ENCODE data around the gene FBXW11.
"Not testable (repeated sequence)": the region's sequence is repeated elsewhere in the genome, so short reads cannot be mapped to it uniquely, and the experiment has no call there.

FBXW11 gene

GRCh38 chr5:172006321-172007174 is at the start of gene FBXW11:
FBXW11 (minus strand) TSS chr5:172006638; CDS start chr5:172006502, 136 bp downstream.
- DNase-seq (ENCODE audit: low read depth): peak; percentile 87

- DNase-seq (ENCODE audit: low read depth): no peak
Observed at GRCh38 chr5:172055996-172056395, 49.6 kb upstream of the FBXW11 start.

DNA sequence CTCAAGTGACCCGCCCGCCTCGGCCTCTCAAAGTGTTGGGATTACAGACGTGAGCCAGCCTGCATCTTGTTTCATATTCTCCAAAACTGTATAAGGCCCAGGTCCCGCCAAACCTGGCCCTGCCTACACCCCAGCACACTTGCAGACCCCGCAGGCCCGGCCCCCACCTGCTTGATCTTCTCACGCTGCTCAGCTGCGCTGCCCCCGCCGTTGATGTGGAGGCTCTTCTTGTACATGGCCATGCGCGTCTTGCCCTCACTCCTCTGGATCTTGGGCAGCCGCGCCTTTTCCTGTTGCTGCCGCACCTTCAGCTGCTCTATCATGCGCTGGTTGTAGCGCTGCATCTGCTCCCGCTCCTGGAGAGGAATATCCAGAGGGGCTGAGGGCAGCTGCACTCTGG is 49.0 kb upstream of the FBXW11 start:
- DNase-seq (ENCODE audit: low read depth): no peak

- no peak for DNase-seq (ENCODE audit: low read depth)
Observed at GRCh38 chr5:172054611-172055153, 48.2 kb upstream of the FBXW11 start.

DNA sequence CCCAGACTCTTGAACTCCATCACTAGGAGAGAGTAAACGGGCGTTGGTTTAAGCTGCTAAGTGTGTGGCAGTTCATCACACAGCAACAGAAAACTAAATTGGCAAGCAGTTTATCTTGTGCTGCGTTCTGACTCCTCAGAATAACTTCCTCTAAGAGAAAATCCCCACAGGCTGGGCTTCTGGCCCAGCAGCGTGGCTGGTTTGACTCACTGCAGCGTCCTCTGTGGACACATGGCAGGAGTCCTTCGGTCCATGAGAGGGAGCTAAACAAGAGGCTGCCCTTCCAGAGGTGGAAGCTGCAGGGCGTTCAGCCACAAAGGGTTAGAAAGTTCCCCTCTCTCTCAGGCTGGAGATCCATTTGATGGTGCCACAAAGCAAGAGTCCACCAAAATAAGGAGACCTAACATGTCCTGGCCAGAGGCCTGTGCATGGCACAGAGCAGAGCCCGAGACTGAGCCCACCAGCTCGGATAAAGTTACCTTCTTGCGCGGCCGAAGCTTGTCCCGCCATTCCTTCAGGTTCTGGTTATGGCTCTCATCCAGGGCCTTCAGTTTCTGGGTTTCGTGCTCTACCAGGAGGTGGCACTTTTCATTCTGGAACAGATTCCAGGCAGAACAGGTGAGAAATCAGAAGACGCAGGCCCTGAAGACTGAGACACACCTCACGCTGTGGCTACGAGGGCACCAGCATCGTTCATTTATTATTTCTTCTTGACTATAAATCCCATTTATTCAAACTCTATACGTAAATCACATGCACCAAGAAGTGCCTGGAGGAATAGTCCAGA is 46.2 kb upstream of the FBXW11 start:
- peak; percentile 21 for DNase-seq (ENCODE audit: low read depth)

DNA sequence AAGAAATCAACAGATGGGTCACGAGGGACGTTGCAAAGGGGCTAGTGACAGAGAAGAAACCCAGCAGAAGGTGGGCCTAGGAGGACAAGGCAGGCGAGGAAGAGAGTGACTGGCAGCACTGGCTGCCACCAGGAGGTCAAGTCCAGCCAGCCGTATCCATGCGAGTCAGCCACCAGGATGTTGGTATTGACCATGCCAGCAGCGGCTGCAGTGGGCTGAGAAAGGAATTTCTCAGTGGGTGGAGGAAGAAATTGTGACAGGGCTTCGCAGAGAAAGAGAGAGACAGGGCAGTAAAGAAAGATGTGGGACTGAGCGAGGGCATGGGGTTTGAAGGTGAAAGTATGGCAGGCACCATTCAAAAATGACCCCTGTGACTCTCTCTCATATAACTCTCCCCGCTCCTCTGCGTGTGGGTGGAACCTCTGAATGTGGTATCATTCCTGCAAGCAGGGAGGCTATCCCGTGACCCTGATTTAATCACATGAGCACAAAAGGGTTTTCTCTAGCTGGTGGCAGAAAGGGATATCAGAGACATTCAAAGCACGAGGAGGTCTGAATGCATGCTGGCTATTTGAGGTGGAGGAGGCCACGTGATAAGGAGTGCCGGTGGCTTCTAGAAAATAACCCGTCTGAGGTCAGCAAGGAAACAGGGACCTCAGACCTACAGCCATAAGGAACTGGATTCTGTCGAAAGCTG is 45.4 kb upstream of the FBXW11 start:
- DNase-seq (ENCODE audit: low read depth): no peak

- DNase-seq (ENCODE audit: low read depth): no peak
Observed at GRCh38 chr5:172050080-172050479, 43.6 kb upstream of the FBXW11 start.

DNA sequence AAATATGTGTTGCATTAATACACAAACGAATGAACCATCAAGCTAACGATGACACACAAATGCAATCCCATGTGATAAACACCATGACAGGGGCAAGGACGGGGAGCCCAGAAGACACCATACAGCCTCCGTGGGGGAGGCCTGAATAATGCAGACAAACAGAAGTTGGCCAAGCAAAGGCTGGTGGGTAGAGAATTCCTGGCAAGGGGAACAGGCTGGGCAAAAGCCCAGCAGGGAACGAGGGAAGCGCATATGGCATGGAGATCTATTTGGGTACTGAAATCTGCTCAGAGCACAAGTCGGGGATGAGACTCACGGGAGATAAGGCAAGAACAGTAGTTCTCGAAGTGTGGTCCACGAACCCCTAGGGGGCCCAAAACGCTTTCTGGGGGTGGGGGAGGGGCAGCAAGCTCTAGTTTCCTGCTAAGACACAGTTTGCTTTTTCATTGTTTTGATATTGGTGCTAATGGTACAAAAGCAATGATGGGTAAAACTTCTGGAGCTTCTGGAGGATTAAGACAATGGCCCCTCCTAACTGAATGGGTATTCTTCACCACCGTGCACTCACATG is 42.9 kb upstream of the FBXW11 start:
- DNase-seq (ENCODE audit: low read depth): no peak

DNA sequence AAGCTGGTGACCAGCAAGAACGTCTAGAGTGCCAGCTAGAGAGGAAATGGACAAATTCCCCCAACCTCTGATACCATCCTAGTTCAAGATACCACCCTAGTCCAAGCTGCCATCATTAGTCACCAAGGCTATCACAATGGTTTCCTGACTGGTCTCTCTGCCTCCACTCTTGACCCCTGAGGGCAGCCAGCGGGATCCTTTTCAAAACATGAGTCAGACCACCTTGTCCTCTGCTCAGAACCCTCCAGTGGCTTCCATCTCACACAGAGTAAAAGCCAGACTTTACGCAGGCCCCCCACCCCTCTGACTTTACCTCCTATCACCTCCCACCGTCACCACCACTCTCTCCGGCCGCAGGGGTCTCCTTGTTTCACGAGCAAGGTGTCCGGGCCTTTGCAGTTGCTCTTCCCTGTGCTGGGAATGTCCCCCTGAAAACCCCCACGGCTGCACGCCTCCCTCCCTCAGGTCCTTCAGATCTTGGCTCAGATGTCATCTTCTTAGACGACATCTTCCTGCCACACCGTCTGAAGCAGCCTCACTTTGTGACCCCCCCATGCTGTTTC is 42.2 kb upstream of the FBXW11 start:
- DNase-seq (ENCODE audit: low read depth): no peak

DNA sequence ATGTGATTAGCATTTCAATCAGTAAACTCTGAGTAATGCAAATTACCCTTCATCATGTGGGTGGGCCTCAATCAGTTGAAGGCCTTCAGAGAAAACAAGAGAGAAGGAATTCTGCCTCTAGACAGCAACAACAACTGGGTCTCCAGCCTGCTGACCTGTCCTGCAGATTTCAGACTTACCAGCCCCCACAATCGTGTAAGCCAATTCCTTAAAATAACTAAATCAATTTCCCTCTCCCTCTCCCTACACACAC is 41.7 kb upstream of the FBXW11 start:
- no peak for DNase-seq (ENCODE audit: low read depth)

DNA sequence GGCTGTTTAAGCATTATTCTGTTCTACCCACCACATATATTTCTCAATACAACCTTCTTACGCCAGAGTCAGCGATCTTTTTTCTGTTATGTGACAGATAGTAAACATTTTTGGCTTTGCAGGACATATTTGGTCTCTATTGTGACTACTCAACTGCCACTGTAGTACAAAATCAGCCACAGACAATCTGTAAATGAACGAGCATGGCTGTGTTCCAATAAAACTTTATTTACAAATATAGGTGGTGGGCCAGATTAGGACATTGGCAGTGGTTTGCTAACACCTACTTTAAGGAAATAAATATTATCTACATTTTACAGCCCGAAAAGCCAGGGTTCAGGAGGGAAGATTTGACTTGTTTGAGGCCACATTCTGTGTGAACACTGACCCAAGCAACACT is 40.2 kb upstream of the FBXW11 start:
- DNase-seq (ENCODE audit: low read depth): no peak

GRCh38 chr5:172045315-172045632 is 38.8 kb upstream of the FBXW11 start:
- DNase-seq (ENCODE audit: low read depth): no peak

GRCh38 chr5:172044631-172045314 is 38.3 kb upstream of the FBXW11 start:
- no peak for DNase-seq (ENCODE audit: low read depth)

DNA sequence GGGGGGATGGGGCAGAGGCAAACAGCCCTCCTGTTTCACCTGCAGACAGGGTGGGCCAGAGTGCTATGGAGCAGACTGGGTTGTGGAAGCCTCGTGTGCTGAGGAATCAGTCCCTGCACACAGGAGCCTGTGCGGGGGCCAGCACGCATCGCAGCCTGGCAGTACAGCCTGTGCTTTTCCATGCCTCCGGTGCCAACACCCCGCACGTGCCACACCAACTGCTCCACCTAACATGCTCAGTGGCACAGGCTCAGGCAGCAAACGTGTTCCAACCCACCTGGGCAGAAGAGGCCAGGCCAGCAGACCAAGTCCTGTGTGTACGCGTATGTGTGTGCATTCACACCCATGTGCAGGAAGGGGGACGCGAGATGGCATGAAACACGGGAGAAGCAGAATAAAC is 37.4 kb upstream of the FBXW11 start:
- DNase-seq (ENCODE audit: low read depth): no peak

GRCh38 chr5:172042183-172042582 is 35.7 kb upstream of the FBXW11 start:
- DNase-seq (ENCODE audit: low read depth): no peak

- DNase-seq (ENCODE audit: low read depth): no peak
Observed at GRCh38 chr5:172038167-172038566, 31.7 kb upstream of the FBXW11 start.

GRCh38 chr5:172035049-172035448 is 28.6 kb upstream of the FBXW11 start:
- DNase-seq (ENCODE audit: low read depth): no peak

DNA sequence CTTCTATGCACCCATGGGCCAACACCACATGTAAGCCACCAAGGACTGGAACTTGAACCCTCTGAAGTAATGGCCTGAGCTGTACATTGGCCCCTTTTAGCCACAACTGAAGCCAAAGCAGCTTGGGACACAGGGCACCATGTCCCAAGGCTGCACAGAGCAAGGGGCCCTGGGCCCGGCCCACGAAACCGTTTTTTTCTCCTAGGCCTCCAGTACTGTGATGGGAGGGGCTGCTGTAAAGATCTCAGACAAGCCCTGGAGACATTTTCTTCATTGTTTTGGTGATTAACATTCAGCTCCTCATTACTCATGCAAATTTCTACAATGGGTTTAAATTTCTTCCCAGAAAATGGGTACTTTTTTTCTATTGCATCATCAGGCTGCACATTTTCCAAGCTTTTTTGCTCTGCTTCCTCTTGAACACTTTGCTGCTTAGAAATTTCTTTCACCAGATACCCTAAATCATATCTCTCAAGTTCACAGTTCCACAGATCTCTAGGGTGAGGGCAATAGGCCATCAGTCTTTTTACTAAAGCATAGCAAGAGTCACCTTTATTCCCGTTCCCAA is 25.5 kb upstream of the FBXW11 start:
- no peak for DNase-seq (ENCODE audit: low read depth)

DNA sequence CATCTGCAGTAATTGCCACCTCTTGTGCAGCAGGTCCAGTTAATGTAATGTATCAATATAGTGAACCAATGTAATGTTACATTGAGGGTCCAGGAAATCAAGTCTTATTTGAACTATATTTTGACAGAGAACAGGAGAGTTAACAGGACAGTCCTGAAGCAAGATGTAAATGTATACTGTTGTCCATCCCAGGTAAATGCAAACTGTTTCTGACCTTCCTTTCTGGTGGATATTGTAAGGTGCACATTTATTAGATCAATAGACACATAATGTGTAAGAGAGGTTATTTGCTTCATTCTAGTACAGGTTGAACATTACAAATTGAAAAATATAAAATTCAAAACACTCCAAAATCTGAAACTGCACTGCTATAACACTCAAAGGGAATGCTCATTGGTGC is 23.4 kb upstream of the FBXW11 start:
- DNase-seq (ENCODE audit: low read depth): no peak

GRCh38 chr5:172028167-172028566 is 21.7 kb upstream of the FBXW11 start:
- DNase-seq (ENCODE audit: low read depth): no peak

GRCh38 chr5:172020110-172020786 is 13.8 kb upstream of the FBXW11 start:
- not testable (repeated sequence) for DNase-seq (ENCODE audit: low read depth)
